Measurements from ENCODE around the gene CD47. TPM values are rescaled to one million over a fixed set of nuclear protein-coding genes. Genes with fewer than 3 reads are reported as not detected.

CD47 gene
- total RNA-seq, 1 experiment from 2014 or later, result 204 TPM

- Histone ChIP-seq H3K9me3 (replicated peaks) (no peaks in the 10 kb centered on the region; the same call in 1 of the 2 replicates), H3K36me3 (peaks cover 12% of the 10 kb centered on the region), H3K4me1 (replicated peaks) (peaks cover 25% of the 10 kb centered on the region), H3K4me3 (peak overlapping the region; percentile 99), H3K27ac (peak overlapping the region; percentile 89), H3K27me3 (replicated peaks) (no peaks in the 10 kb centered on the region)
- DNase-seq (ENCODE audit: low read depth in 1 of 2, low spot score in 2 of 2), result no peak
These were observed 843 bp upstream of the CD47 start for GRCh38 chr3:108091498-108092250.

DNA sequence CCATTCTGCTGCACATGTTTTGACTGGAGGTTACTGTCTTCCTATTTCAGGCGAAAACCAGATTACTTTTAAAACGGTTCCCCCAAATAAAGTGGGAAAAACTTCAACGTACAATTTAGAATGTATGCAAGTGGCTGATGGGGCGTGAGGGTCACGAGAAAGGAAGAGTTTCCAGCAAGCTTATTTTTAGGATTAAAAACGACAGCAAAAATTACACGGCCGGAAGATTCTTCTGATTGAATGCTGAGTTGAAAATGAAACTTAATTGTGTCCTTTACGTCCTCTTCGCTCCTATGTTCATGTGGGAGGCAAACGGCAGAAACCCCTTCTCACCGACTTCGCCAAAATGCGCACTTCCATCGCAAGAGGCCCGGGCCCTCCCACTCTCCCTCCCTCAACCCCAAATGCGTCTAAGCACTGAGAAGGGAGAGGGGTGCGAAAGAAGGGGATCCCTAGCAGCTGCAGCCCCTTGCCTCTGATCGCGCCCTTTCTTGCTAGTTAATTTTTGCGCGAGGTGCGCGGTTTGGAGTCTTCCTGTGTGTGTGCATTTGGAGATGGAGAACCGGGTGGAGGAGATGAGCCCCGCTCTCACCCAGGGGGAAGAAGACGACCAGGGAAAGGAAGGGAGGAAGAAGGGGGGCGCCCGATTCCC is 656 bp downstream of the CD47 start:
- H3K27ac ChIP-seq, result peak overlapping the region; percentile 89
- peak in 1 of 2 experiments; percentile 73 for DNase-seq (ENCODE audit: low read depth in 1 of 2, low spot score in 2 of 2)

DNA sequence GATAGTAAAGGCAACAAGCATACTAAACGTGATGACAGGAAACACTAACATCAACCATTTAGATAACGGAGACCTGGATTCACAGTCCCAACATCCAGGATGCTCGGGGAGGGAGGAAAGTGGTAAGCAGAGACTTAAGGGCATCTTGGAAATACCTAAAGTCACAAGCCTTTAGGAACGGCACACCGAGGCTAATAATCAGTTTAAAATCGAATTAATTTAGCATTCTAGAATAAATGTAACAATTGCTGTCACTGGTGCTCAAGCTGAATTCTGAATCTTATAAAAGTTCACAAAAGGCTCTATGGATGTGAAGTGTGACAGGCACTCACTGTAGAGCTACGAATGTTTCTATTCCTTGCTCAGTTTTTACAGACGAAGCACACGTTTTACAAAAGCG is 1.3 kb downstream of the CD47 start:
- no peaks in the 10 kb centered on the region for H3K27me3 ChIP-seq (replicated peaks)
- peaks cover 21% of the 10 kb centered on the region for H3K36me3 ChIP-seq
- H3K4me1 ChIP-seq (replicated peaks), result peaks cover 36% of the 10 kb centered on the region
- peak overlapping the region; percentile 89 for H3K27ac ChIP-seq
- peak overlapping the region; percentile 99 for H3K4me3 ChIP-seq
- peak in 1 of 2 experiments; percentile 39 for DNase-seq (ENCODE audit: low read depth in 1 of 2, low spot score in 2 of 2)
- H3K9me3 ChIP-seq (replicated peaks), result no peaks in the 10 kb centered on the region; the same call in 1 of the 2 replicates

More for the DNA sequence above, 656 bp downstream of the CD47 start:
- Histone ChIP-seq H3K4me1 (replicated peaks) (peaks cover 32% of the 10 kb centered on the region), H3K36me3 (peaks cover 18% of the 10 kb centered on the region), H3K9me3 (replicated peaks) (no peaks in the 10 kb centered on the region; the same call in 1 of the 2 replicates), H3K4me3 (peak overlapping the region; percentile 99), H3K27me3 (replicated peaks) (no peaks in the 10 kb centered on the region)

GRCh38 chr3:108088697-108089096 is 2.1 kb downstream of the CD47 start:
- Histone ChIP-seq H3K4me3 (peak overlapping the region; percentile 99), H3K4me1 (replicated peaks) (peaks cover 36% of the 10 kb centered on the region), H3K27ac (peak overlapping the region; percentile 89), H3K9me3 (replicated peaks) (no peaks in the 10 kb centered on the region; the same call in 1 of the 2 replicates), H3K27me3 (replicated peaks) (no peaks in the 10 kb centered on the region), H3K36me3 (peaks cover 21% of the 10 kb centered on the region)
- DNase-seq (ENCODE audit: low read depth in 1 of 2, low spot score in 2 of 2), result peak in 1 of 2 experiments; percentile 54

- Histone ChIP-seq H3K4me3 (no peak overlapping the region), H3K4me1 (replicated peaks) (peaks cover 36% of the 10 kb centered on the region), H3K9me3 (replicated peaks) (no peaks in the 10 kb centered on the region; the same call in 1 of the 2 replicates), H3K27ac (peak overlapping the region; percentile 40), H3K27me3 (replicated peaks) (no peaks in the 10 kb centered on the region), H3K36me3 (peaks cover 21% of the 10 kb centered on the region)
- DNase-seq (ENCODE audit: low read depth in 1 of 2, low spot score in 2 of 2), result peak in 1 of 2 experiments; percentile 15
These were observed 2.7 kb downstream of the CD47 start for GRCh38 chr3:108088146-108088545.

GRCh38 chr3:108086653-108087052 is 4.2 kb downstream of the CD47 start:
- Histone ChIP-seq H3K4me3 (no peak overlapping the region), H3K4me1 (replicated peaks) (peaks cover 35% of the 10 kb centered on the region), H3K27me3 (replicated peaks) (no peaks in the 10 kb centered on the region), H3K9me3 (replicated peaks) (no peaks in the 10 kb centered on the region; the same call in 1 of the 2 replicates), H3K27ac (peak overlapping the region; percentile 8), H3K36me3 (peaks cover 21% of the 10 kb centered on the region)
- DNase-seq (ENCODE audit: low read depth in 1 of 2, low spot score in 2 of 2), result no peak

DNA sequence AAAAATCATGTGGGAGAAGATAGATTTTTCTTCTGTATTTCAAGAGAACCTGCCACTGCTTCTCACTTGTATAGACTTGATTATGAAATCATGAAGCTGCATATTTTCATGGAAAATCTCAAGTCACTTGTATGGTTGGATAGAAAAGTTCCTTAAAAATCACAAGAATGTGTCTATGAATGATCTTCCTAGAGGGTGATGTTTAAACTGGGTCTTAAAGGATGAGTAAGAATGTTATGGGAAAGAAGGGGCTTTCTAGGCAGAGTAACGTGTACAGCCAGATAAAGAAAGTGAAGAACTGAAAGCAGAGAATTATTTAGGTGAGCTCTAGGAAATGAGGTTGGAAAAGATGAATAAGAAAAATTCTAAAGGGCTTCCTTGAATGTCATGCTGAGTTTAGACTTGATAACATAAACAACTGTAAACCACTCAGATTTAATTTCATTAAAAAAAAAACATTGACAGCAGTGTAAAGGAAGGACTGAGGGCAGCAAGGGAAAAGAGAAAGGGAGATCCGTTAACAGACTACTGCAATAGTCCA is 5.0 kb downstream of the CD47 start:
- Histone ChIP-seq H3K4me1 (replicated peaks) (peaks cover 32% of the 10 kb centered on the region), H3K4me3 (no peak overlapping the region), H3K9me3 (replicated peaks) (no peaks in the 10 kb centered on the region; the same call in 1 of the 2 replicates), H3K36me3 (peaks cover 17% of the 10 kb centered on the region), H3K27me3 (replicated peaks) (no peaks in the 10 kb centered on the region), H3K27ac (peak overlapping the region; percentile 8)
- peak in 1 of 2 experiments; percentile 53 for DNase-seq (ENCODE audit: low read depth in 1 of 2, low spot score in 2 of 2)

- Histone ChIP-seq H3K4me1 (replicated peaks) (peaks cover 37% of the 10 kb centered on the region), H3K36me3 (peaks cover 13% of the 10 kb centered on the region), H3K27me3 (replicated peaks) (no peaks in the 10 kb centered on the region), H3K4me3 (no peak overlapping the region), H3K9me3 (replicated peaks) (no peaks in the 10 kb centered on the region; the same call in 1 of the 2 replicates), H3K27ac (peak overlapping the region; percentile 8)
- DNase-seq (ENCODE audit: low read depth in 1 of 2, low spot score in 2 of 2), result no peak
These were observed 5.5 kb downstream of the CD47 start for GRCh38 chr3:108085370-108085769.

GRCh38 chr3:108079877-108080276 is 11.0 kb downstream of the CD47 start:
- Histone ChIP-seq H3K27me3 (replicated peaks) (no peaks in the 10 kb centered on the region), H3K27ac (peak overlapping the region; percentile 38; the same call in 1 of the 2 replicates), H3K4me3 (no peak overlapping the region), H3K9me3 (replicated peaks) (no peaks in the 10 kb centered on the region), H3K36me3 (peaks cover 45% of the 10 kb centered on the region), H3K4me1 (replicated peaks) (peaks cover 17% of the 10 kb centered on the region)
- no peak for DNase-seq (ENCODE audit: low read depth in 1 of 2, low spot score in 2 of 2)

DNA sequence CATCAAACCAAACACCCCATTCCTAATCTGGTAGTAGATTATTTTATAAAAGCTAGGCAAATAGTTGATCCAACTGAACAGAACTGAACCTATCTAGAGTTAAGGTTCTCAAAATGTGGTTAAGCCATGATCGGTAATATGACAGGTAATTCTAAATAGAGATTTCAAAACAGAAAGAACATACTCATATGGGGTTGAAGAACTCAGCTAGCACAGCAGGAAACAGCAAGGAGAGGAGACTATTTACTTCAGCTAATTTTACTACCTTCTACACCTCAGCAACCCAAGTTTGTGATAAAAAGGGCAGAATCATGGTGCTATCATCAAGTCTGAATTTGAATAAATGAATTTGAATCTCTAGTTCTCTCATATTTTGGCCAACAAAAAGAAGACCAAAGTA is 11.8 kb downstream of the CD47 start:
- H3K4me3 ChIP-seq, result no peak overlapping the region
- peaks cover 47% of the 10 kb centered on the region for H3K36me3 ChIP-seq
- no peak for DNase-seq (ENCODE audit: low read depth in 1 of 2, low spot score in 2 of 2)
- H3K27me3 ChIP-seq (replicated peaks), result no peaks in the 10 kb centered on the region
- no peaks in the 10 kb centered on the region for H3K9me3 ChIP-seq (replicated peaks)
- H3K4me1 ChIP-seq (replicated peaks), result peaks cover 16% of the 10 kb centered on the region
- no peak overlapping the region for H3K27ac ChIP-seq

- H3K4me1 ChIP-seq (replicated peaks), result peaks cover 16% of the 10 kb centered on the region
- H3K9me3 ChIP-seq (replicated peaks), result no peaks in the 10 kb centered on the region
- H3K36me3 ChIP-seq, result peaks cover 57% of the 10 kb centered on the region
- no peak overlapping the region for H3K4me3 ChIP-seq
- no peak overlapping the region for H3K27ac ChIP-seq
- no peak for DNase-seq (ENCODE audit: low read depth in 1 of 2, low spot score in 2 of 2)
- H3K27me3 ChIP-seq (replicated peaks), result no peaks in the 10 kb centered on the region
These were observed 14.3 kb downstream of the CD47 start for GRCh38 chr3:108076564-108076963.

GRCh38 chr3:108073764-108074431 is 16.9 kb downstream of the CD47 start:
- Histone ChIP-seq H3K36me3 (peaks cover 65% of the 10 kb centered on the region), H3K9me3 (replicated peaks) (no peaks in the 10 kb centered on the region), H3K4me1 (replicated peaks) (no peaks in the 10 kb centered on the region), H3K27me3 (replicated peaks) (no peaks in the 10 kb centered on the region), H3K27ac (no peak overlapping the region), H3K4me3 (no peak overlapping the region)
- no peak for DNase-seq (ENCODE audit: low read depth in 1 of 2, low spot score in 2 of 2)

DNA sequence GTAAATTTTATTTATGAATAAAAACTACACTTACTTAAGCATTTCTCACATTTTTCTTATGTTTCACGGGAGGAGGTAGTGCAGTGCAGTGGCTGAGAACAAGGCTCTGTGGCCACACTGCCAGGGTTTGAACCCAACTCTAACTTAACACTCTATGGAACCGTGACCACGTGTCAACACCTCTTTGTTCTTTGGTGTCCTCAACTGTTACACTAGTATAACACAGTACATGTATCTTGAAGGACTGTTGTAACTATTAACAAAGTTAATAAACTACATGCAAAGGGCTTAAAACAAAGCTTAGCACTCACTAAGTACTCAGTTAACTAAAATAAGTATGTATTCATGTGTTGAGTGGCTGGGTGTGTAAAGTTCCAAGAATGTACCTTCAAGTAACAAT is 19.5 kb downstream of the CD47 start:
- H3K27ac ChIP-seq, result no peak overlapping the region
- no peak overlapping the region for H3K4me3 ChIP-seq
- H3K27me3 ChIP-seq (replicated peaks), result no peaks in the 10 kb centered on the region
- H3K36me3 ChIP-seq, result peaks cover 63% of the 10 kb centered on the region
- H3K9me3 ChIP-seq (replicated peaks), result no peaks in the 10 kb centered on the region
- H3K4me1 ChIP-seq (replicated peaks), result no peaks in the 10 kb centered on the region
- no peak for DNase-seq (ENCODE audit: low read depth in 1 of 2, low spot score in 2 of 2)

All from SJSA1 (cell line).